GM19395 (cell line): ENCODE results near the gene CRACR2A.

Experiments used
- ATAC-seq: cut with Tn5 transposase; IDR thresholded peaks from one replicate; pipeline ENCODE4 v1.9.1; 2021; ENCODE audit warnings: mild to moderate bottlenecking, moderate library complexity; ENCODE audit not compliant: unreplicated experiment

The CRACR2A gene

DNA sequence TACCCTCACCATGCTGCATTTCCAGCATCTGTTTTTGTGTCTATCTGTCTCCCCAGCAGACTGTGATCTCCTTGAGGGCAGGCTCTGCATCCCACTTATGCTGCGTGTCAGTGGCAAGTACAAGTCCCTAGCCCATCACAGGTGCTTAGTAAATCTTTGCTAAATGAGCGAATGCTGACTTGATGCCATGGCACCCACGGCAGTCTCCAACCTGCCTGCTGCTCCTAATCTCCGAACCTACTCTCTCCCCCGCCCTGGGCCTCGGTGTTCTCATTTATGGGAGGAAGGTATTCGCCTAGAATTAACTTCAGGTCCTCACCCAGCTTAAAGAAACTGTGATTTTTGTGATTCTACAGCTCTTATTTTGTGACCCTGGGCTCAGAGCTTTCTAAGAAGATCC is 152.0 kb downstream of the CRACR2A start:
- ATAC-seq = no peak

DNA sequence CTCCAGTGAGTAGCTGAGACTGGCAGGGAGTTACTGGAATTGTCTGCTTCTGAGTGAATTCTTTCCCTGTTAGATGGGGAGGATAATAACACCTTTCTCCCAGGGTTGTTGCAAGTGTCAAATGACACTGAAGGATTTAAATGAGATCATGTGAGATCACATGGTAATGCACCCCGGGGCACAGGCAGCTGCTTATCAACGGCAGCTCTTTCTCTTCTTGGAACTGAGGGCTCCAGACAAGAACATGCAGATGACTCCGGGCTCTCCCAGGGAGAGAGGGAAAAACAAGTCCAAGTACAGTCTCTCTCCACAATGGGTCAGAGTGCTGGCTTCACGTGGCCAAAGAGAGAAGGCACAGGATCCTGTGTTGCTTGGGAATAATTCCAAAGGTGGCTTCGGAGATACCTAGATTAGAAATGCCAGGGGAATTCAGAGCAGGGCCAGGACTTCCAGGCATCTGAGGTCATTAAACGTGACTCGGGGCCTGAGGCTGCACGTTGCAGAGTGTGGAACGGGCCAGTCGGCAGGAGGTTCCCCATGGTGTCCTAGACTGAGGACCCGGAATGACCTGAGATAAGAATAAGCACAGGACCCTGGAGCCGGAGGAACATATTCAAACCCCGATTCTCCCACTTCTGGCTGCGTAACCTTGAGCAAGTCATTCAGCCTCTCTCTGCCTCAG is 152.7 kb downstream of the CRACR2A start:
- ATAC-seq = no peak

DNA sequence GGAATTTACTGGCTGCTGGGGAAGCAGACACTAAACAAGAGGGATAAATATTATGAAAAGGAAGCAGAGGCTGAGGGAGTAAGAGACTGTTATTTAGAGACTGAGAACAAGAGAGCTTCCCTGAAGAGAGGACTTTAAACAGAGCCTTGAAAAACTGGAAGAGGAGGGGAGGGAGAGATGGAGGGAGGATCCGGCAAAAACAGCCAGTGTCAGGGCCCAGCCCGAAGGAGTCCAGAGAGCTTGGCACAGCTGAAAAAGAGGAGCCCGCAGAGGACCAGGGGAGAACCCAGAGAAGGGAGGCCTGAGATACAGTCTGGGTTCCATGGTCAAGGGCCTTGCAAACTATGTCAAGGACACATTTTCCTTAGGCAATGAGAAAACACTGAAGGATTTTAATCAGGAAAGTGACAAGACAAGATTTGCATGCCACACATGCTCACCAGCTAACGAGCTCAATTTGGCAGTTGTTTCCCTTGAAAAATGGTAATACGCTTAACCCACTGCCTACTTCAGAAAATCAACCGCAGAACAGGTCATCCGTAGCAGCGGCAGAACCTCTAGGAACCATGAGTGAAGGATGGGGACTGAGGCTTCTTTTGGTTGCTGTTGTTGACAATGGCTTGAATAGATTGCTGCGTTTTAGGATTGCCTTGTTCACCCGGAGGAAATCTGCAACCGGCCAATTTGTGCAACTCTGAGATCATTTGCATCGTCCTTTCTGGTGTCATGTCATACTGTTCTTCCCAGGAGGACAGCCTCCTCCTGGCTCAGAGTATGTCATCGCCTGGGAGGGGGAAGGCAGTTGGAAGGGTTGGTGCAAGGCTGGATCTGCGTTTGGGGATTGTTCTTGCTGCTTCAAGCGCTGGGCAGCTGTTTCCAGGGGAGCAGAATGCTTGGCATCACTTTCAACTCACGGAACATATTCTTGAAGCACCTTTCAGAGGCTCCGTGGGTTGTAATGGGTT is 153.7 kb downstream of the CRACR2A start:
- no peak for ATAC-seq

DNA sequence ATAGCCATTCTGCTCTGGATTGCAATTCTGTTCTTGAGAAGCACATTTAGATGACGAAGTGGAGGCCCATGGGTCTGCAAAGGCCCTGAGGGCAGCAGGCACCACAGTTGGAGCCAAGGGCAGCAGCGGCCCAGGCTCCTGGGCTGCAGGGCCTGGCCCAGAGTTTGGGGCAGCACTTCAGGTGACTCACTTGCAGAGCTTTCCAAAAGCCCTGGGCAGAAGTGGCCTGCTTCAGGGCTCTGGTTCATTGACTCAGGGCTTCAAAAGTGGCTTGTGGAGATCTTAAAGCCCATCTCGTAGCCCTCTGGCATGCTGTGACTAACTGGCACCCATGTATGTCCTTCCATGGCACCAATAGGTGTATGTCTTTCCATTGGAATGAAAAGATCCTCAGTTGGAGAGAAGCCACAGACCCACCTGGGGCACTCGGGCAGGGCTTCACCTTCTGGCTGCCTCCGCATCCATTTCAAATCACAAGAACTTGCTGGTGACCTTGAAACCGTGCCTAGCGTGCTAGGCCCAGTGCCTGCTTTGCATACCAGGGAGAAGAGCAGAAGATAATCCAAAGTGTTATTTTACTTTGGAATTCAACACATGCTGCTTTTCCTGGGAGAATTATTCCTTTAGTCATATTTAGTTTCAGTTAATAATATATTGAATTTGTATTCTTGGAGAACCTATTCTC is 155.2 kb downstream of the CRACR2A start:
- ATAC-seq = no peak

DNA sequence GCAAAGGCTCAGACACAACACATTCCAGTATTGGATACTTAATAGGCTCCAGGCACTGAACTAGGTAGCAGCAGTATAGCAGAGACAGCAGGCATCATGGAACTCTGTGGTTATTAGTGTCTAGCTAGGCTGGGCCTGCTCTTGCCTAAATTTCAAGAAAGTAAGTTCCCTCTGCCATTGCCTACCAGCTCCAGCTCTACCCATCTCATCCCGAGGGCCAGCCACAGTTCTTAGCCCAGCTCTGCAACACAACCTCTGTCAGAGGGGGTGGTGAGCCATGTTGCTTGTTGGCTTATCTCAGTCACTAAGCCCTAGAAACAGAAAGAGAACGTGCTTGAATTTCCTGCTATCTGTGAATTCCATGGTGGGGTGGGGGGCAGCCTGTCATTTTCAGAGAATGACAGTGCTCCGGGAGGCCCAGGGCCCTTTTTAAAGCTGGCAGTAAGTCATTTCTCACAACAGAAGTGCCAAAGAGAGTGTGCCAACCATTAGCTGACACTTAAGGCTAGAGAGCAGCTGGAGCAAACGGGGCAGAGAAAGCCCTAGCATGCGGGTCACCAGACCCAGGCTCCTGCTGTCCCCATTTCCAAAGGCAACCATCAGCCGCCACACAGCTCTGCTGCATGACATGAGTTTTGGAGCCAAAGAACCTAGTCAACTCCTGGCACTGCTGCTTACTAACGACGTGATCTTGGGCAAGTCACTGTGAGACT is 156.1 kb downstream of the CRACR2A start:
- ATAC-seq = no peak

DNA sequence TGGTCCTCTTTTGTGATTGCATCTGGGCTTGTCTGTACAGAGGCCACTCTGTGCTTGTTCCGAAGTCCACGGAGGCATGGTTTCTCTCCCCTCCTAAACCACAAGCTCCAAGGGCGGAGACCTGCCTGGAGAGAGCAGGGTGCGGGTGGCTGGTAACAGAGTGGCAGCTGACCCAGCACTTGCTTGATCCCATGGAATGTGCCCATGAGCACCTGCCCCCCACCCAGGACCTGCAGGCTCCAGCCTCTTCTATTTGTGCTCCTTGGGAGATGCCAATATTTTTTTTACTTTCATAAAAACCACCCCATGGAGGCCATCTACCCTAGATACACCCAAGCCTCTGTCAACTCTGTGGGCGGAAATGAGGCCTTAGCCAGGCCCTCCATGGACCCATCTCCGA is 157.2 kb downstream of the CRACR2A start:
- no peak for ATAC-seq

DNA sequence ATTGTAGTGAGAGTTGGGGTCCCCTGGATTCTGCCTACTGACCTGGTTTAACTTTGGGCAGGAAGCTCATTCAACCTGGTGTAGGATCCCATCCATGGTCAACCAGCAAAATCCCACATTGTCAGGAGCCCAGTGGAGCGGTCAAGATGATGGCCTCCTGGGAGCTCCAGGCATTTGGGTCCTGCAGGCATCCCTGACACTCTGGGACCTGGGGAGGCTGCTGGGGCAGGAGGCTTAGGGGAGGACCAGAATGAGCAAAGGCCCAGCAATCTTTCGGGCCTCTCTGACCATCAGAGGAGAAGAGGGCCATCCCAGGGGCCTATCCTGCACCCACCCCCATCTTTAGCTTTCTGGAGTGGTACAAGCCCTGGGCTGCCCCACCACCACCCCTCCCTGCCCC is 157.9 kb downstream of the CRACR2A start:
- ATAC-seq = no peak

DNA sequence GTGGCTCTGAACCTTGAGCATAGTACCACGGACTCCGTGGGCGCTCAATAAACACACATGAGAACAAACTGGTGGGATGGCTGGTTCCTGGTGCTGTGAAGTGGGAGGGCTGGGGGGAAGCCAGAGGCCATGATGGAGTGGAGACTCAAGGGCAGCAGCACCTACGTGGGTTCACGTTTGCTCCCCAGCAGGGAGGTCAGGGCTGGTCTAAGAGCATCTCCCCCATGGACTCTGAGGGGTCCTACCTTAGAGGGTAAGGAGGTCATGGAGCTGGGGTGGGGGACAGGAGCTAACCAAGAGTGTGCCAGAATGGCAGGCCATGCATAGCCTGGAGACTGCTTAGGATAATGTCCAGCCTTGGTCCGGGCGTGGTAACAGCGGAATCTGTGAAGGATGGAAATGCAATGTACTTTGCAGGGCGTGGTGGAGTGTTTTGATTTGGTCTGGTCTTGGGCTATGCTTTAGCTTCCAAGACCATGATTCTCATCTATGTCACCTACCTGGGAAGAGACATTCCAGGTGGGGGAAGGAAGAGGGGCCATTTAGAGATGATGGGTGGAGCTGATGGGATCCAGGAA is 158.9 kb downstream of the CRACR2A start:
- no peak for ATAC-seq

DNA sequence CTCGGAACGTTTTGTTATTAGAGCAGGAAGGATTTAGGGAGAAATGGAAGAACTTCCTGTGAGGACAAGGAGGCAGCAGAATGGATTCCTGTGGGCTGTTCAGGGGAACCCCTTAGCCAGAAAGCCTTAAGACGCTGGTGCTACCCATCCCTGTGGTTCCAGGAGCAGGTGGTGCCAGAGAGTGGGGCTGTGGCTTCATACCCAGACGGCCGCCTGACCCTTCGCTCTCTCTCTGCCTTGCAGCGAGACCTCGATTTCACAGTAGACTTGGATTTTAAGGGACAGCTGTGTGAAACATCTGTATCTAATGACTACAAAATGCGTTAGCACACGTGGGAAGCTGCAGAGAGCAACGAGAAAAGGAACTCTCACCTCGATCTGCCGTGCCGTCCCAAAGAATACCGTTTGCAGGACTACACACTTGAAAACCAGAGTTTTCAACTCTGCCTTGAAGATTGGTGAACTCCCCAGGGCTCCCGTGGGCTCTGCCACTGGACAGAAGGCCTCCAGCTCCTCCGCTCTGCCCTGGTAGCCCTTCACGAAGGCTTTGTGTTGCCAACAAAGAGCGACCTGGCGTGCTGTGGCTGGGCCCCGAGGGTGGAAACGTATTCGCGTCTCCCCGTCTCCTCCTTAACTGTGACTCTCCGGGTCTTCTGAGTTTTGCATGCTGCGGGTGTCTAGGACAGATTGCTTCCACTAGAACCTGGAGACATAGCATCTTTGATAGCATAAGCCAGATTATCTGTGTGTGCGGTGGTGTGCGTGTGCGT is 159.9 kb downstream of the CRACR2A start:
- ATAC-seq = no peak

DNA sequence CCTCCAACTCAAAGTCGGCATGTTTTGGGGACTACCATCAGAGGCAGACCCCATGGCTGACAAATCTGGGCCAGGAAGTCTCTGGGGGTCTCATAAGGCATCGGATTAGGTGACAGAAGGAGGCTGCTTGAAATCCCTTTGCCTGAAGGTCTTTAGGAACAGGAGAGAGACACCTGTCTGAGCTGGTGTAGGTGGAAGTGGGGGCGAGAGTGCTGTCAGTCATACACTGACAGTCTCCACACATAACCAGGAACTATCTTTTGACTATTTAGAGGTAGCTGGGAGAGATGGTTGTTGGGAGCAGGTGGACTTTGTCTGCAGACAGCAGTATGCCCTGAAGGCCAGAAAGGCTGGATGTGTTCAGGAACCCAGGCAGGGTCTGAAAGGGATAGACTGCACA is 163.2 kb downstream of the CRACR2A start:
- no peak for ATAC-seq

DNA sequence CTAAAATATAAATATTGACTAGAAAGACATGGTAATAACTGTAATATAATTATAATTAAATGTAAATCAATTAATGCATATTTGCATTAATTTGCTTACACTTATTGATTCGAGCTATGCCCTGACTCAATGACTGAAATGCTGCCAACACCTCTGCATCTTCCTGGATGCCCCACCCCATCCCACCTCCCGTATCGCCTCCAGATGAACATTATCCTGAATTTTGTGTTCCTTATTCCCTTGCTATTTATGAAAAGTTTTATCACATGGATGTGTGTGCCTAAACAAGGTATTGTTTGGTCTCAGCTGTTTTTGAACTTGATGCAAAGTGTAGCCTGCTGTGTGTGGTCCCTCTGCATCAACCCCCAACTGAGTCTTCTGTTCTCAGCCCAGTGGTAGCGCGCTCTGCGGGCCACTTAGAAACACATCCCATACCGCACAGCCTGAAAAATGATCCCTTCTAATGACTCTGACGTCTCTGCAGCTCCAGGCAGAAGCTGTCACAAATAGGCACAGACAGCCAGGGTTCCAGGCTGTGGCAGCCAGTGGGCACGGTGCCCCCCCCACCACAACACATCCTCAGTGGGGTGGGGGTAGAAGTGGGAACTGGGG is 165.4 kb downstream of the CRACR2A start:
- ATAC-seq = no peak

DNA sequence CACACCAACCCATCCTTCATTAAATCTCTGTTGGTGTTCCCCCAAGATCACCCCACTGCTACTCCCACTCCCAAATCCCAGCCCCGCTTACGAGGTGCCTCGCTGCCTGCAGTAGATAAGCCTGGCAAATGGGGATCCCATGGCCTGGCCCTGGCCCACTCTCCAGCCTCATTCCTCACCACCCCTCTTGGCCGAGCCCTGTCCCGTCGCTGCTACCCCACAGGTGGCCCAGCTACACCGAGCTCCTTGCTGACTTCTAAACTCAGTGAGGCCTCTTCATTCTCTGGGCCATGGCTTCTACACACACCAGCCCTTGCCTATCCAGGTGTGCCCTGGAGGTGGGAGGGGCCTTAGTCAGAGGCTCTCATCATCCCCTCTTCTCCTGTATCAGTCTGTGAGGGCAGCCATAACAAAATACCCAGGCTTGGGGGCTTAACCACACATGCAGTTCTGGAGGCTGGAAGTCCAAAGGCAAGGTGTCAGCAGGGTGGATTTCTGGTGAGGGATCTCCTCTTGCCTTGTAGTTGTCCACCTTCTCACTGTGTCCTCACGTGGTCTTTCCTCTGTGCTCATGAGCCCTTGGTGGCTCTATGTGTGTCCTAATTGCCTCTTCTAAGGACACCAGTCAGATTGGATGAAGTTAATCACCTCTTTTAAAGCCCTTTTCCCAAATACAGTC is 169.1 kb downstream of the CRACR2A start:
- ATAC-seq = no peak

DNA sequence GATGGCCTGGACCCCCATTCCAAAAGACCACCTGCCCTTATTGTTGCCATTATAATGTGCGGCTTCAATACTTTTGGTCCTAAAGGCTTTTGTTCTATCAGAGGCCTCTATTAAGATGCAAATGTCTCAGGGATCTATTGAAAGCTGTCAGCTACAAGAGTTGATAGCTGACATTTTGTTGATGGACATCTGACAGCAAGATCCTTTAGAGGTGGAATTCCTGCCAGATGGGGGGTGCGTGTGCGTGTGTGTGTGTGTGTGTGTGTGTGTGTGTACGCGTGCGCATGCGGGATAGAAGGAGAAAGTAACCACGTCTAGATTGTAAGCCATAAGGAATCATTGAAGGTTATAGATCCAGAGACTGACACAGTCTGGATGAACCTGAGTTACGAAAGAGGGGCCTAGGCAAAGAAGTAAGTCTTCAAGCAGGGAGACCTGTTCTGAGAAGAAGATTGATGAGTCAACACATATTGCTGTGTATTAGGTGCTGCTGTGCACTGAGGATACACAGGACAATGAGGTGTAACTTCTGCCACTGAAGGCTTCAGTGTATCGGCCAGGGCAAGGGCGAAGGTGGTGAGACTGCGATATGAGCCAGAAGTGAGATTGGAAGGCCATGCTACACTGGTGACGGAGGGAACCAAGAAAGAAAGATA is 172.7 kb downstream of the CRACR2A start:
- ATAC-seq = no peak

DNA sequence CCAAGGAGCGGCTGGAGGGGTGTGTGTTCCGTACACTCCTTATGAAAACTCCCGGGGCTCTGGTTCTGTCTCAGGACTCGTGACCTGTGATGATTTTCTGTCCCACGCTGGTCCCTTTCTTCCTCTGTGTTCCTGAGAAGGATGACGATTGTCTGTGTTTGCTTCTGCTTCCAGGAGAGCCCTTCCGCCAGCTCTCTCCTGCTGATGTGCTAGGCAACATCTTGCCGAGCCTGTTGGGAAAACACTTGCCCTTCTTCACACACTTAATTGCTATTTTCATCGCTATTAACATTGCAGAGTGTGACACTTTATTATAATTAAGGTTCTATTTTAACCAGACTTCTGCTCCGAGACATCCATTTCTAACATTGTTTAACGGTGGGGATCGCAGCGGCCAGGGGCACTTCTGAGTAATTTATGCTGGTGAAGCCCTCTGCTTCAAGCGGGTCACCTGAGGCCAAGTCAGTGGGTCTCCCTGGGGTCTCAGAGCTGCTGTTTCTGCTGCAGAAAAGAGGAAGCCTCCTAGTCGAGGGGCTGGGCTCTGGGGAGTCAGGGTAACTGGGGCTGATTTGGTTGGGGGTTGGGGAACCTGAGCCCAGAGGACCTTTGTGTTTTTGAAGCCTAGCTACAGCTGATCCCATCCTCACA is 173.3 kb downstream of the CRACR2A start:
- no peak for ATAC-seq

DNA sequence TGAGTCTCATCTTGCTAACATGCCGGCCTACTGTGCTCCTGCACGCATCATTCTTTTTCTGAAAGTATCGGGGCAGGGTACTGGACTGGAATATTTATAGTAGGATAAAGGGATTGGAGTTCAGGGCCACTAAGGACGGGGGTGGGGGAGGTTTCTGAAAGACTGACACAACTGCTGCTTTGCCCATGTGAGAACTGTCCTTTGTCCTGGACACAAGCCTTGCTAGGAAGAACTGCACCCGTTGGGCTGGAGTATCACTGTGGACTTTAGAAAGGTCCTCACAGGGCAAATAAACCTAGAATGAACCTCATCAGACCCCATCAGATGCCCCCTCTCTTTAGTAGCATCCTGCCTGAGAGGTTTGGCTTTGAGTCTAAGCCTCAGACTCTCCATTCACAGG is 174.4 kb downstream of the CRACR2A start:
- no peak for ATAC-seq

DNA sequence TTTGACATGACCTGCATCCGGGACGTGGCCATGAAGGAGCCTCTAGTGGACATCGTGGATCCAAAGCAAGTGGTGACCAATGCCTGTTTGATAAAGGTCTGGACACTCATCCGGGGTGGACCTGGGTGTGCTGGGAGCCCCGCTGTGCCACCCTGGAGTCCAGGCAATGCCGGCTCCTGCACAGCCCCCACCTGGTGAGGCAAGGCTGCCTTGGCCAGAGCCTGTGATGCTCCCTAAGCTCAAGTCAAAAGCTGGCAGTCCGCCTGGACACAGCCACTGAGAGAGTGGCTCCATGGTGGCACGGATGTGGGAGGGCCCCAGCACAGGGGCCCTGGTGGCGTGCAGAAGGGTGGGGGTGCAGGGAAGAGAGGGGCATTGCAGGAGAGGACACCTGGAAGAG is 176.0 kb downstream of the CRACR2A start:
- no peak for ATAC-seq

DNA sequence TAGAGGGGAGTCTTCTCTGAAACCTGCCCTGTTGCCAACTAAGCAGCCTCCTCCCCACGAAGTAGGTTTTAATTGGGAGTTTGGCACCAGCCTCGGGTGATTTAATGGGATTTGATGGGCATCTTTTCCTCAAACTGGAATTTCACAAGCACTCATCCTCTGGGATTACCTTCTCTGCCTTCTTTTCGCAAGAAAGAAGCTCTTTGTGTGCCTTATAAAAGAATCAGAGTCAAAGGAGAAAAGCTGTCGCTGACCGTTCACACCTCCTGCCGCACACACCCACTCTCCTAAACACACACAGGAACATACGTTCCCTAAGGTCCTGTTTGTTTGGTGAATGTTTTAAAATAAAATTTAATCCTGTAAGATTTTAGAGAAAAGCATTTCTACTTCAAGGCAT is 177.9 kb downstream of the CRACR2A start:
- ATAC-seq = no peak

DNA sequence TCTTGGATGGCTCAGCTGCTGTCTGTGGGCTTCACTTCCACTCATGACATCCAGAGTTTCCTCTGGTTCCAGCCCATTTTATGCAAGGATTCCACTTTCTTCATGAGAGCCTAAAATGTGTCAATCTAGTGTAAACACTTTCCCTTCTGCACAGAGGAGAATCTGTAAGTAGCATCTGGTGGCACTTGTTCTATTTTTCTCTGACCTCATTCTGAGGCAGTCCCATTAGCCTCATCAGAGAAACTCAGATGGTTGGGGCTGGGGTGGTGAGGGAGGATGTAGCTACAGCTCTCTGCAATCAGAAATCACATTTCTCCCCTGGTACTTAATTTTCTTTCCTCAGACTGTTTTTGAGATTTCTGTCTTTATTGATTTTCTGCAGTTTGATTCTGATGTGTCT is 180.3 kb downstream of the CRACR2A start:
- no peak for ATAC-seq
